ENCODE results near the gene SPATC1L.

GRCh38 chr21:46226146-46226545, 41.9 kb upstream of the SPATC1L start:
- TF ChIP-seq TSHZ1 (tag by site-specific recombination; IDR thresholded peaks at IDR 0.05; ENCODE audit: borderline replicate concordance) = no peak
- TF ChIP-seq ZNF626 (tag by site-specific recombination; IDR thresholded peaks at IDR 0.05) = no peak
- no peak for TF ChIP-seq PRDM10 (tag by site-specific recombination; IDR thresholded peaks at IDR 0.05)
- TF ChIP-seq ZFP69B (tag by site-specific recombination; IDR thresholded peaks at IDR 0.05) = no peak
- no peak for TF ChIP-seq ZFP41 (tag by site-specific recombination; IDR thresholded peaks at IDR 0.05; ENCODE audit: borderline replicate concordance)
- no peak for TF ChIP-seq INSM2 (tag by site-specific recombination; IDR thresholded peaks at IDR 0.05)
- TF ChIP-seq ZNF26 (tag by site-specific recombination; IDR thresholded peaks at IDR 0.05) = no peak
- TF ChIP-seq CTCF (tag by site-specific recombination; IDR thresholded peaks at IDR 0.05) = no peak
- no peak for TF ChIP-seq ELK4 (IDR thresholded peaks at IDR 0.05; ENCODE audit: borderline replicate concordance, low read depth, low read length)
- TF ChIP-seq ZNF48 (tag by site-specific recombination; IDR thresholded peaks at IDR 0.05) = no peak
- no peak for TF ChIP-seq MEIS1 (CRISPR knock-in tag; IDR thresholded peaks at IDR 0.05; ENCODE audit: borderline replicate concordance)
- no peak for TF ChIP-seq PATZ1 (tag by site-specific recombination; IDR thresholded peaks at IDR 0.05)
- no peak for TF ChIP-seq ZNF777 (tag by site-specific recombination; IDR thresholded peaks at IDR 0.05; ENCODE audit: borderline replicate concordance)

Data from HEK293 (cell line).